Measurements from ENCODE around the gene CCDC54.

The CCDC54 gene

GRCh38 chr3:107394502-107394901 is 17.3 kb downstream of the CCDC54 start:
- Histone ChIP-seq H2AFZ (no peak overlapping the region), H3K4me3 (ENCODE audit: low read depth, low read length) (no peak overlapping the region), H3K4me1 (peaks cover 7% of the 10 kb centered on the region), H3K27ac (no peak overlapping the region), H3K4me2 (ENCODE audit: low read length) (no peak overlapping the region), H3K79me2 (no peaks in the 10 kb centered on the region), H3K27me3 (ENCODE audit: control insufficient read depth, insufficient read depth, low read length) (no peaks in the 10 kb centered on the region), H3K9ac (no peak overlapping the region), H3K36me3 (ENCODE audit: control insufficient read depth, insufficient read depth, low read length) (no peaks in the 10 kb centered on the region), H3K9me3 (ENCODE audit: control insufficient read depth, low read length) (no peaks in the 10 kb centered on the region)
- no peak for TF ChIP-seq CTCF (IDR thresholded peaks at IDR 0.05)

GRCh38 chr3:107395066-107395465 is 17.8 kb downstream of the CCDC54 start:
- no peaks in the 10 kb centered on the region for H3K79me2 ChIP-seq
- H2AFZ ChIP-seq = no peak overlapping the region
- no peaks in the 10 kb centered on the region for H3K27me3 ChIP-seq (ENCODE audit: control insufficient read depth, insufficient read depth, low read length)
- H3K4me3 ChIP-seq (ENCODE audit: low read depth, low read length) = no peak overlapping the region
- H3K36me3 ChIP-seq (ENCODE audit: control insufficient read depth, insufficient read depth, low read length) = no peaks in the 10 kb centered on the region
- H3K9ac ChIP-seq = no peak overlapping the region
- no peaks in the 10 kb centered on the region for H3K9me3 ChIP-seq (ENCODE audit: control insufficient read depth, low read length)
- no peak for TF ChIP-seq CTCF (IDR thresholded peaks at IDR 0.05)
- no peak overlapping the region for H3K27ac ChIP-seq
- no peak overlapping the region for H3K4me2 ChIP-seq (ENCODE audit: low read length)
- peaks cover 7% of the 10 kb centered on the region for H3K4me1 ChIP-seq

GRCh38 chr3:107401301-107401700 is 24.1 kb downstream of the CCDC54 start:
- TF ChIP-seq CTCF (IDR thresholded peaks at IDR 0.05) = no peak
- no peaks in the 10 kb centered on the region for H3K9me3 ChIP-seq (ENCODE audit: control insufficient read depth, low read length)

GRCh38 chr3:107402214-107402613 is 25.0 kb downstream of the CCDC54 start:
- no peak for TF ChIP-seq CTCF (IDR thresholded peaks at IDR 0.05)
- Histone ChIP-seq H3K79me2 (peaks cover 7% of the 10 kb centered on the region), H3K4me2 (ENCODE audit: low read length) (no peak overlapping the region), H3K4me3 (ENCODE audit: low read depth, low read length) (no peak overlapping the region), H3K9me3 (ENCODE audit: control insufficient read depth, low read length) (no peaks in the 10 kb centered on the region), H2AFZ (no peak overlapping the region), H3K4me1 (no peaks in the 10 kb centered on the region), H3K27ac (no peak overlapping the region), H3K9ac (no peak overlapping the region), H3K27me3 (ENCODE audit: control insufficient read depth, insufficient read depth, low read length) (no peaks in the 10 kb centered on the region), H3K36me3 (ENCODE audit: control insufficient read depth, insufficient read depth, low read length) (no peaks in the 10 kb centered on the region)

More at GRCh38 chr3:107401301-107401700, 24.1 kb downstream of the CCDC54 start:
- Histone ChIP-seq H3K79me2 (peaks cover 7% of the 10 kb centered on the region), H3K4me1 (no peaks in the 10 kb centered on the region), H3K36me3 (ENCODE audit: control insufficient read depth, insufficient read depth, low read length) (no peaks in the 10 kb centered on the region), H3K4me2 (ENCODE audit: low read length) (no peak overlapping the region), H3K9ac (no peak overlapping the region), H3K4me3 (ENCODE audit: low read depth, low read length) (no peak overlapping the region), H3K27ac (no peak overlapping the region), H2AFZ (no peak overlapping the region), H3K27me3 (ENCODE audit: control insufficient read depth, insufficient read depth, low read length) (no peaks in the 10 kb centered on the region)

- TF ChIP-seq CTCF (IDR thresholded peaks at IDR 0.05) = no peak
- Histone ChIP-seq H3K4me2 (ENCODE audit: low read length) (no peak overlapping the region), H3K4me1 (peaks cover 6% of the 10 kb centered on the region), H3K4me3 (ENCODE audit: low read depth, low read length) (no peak overlapping the region), H3K79me2 (peaks cover 22% of the 10 kb centered on the region), H3K36me3 (ENCODE audit: control insufficient read depth, insufficient read depth, low read length) (no peaks in the 10 kb centered on the region), H2AFZ (no peak overlapping the region), H3K27me3 (ENCODE audit: control insufficient read depth, insufficient read depth, low read length) (no peaks in the 10 kb centered on the region), H3K9ac (no peak overlapping the region), H3K9me3 (ENCODE audit: control insufficient read depth, low read length) (no peaks in the 10 kb centered on the region), H3K27ac (no peak overlapping the region)
Measured at GRCh38 chr3:107404727-107405469, 27.7 kb downstream of the CCDC54 start.

All from parathyroid adenoma (tissue), 2 donors.